Astrocyte of the spinal cord (primary cell): ENCODE data around the gene ACTR10.

ENCODE experiments used
- DNase-seq: peaks from one replicate; pipeline ENCODE4 v3.0.0; 2011; ENCODE audit warnings: low read depth, low spot score
- H3K4me3 ChIP-seq: 2 replicates; pipeline ENCODE4 v1.5.1; 2011; ENCODE audit warnings: low read depth, mild to moderate bottlenecking, low read length, moderate library complexity
- CTCF ChIP-seq: IDR thresholded peaks from 2 replicates; pipeline ENCODE4 v1.5.1; 2012; ENCODE audit warnings: low read depth, mild to moderate bottlenecking, low read length, inconsistent platforms
- in situ Hi-C: cut with HindIII; loops from 2 replicates; pipeline ENCODE4 v1.10.0; 2017; ENCODE audit warnings: low sequenced_read_pairs

Gene ACTR10

GRCh38 chr14:58199726-58200479 lies at the start of gene ACTR10:
Gene ACTR10 (plus strand): TSS chr14:58200149. CDS start chr14:58200218, 69 bp downstream.
- DNase-seq, result peak; percentile 77
- no peak for TF ChIP-seq CTCF
- peak within 1 kb of the TSS; percentile 81 for H3K4me3 ChIP-seq
- in situ Hi-C loops, result no loop called here

GRCh38 chr14:58150243-58150805 lies 49.6 kb upstream of the ACTR10 start:
- H3K4me3 ChIP-seq, result no peak overlapping the region
- in situ Hi-C loops, result no loop called here
- no peak for DNase-seq
- TF ChIP-seq CTCF, result no peak

- TF ChIP-seq CTCF, result no peak
- in situ Hi-C loops, result no loop called here
- peak; percentile 42 for DNase-seq
- peak overlapping the region; percentile 59 for H3K4me3 ChIP-seq
Measured at GRCh38 chr14:58151133-58152013, 48.6 kb upstream of the ACTR10 start.

GRCh38 chr14:58152014-58152857 lies 47.7 kb upstream of the ACTR10 start, which contains the start of gene ARMH4:
Gene ARMH4 (minus strand): TSS chr14:58152213. CDS start chr14:58139358, 12,855 bp downstream.
- no peak for TF ChIP-seq CTCF
- H3K4me3 ChIP-seq, result peak within 1 kb of the TSS; percentile 59
- in situ Hi-C loops, result no loop called here

GRCh38 chr14:58160561-58160960 lies 39.4 kb upstream of the ACTR10 start:
- TF ChIP-seq CTCF, result no peak
- in situ Hi-C loops, result no loop called here
- H3K4me3 ChIP-seq, result no peak overlapping the region
- no peak for DNase-seq

More at GRCh38 chr14:58152014-58152857, 47.7 kb upstream of the ACTR10 start, which contains the start of gene ARMH4:
- DNase-seq, result peak; percentile 82
